Endodermal cell (in vitro differentiated cells): ENCODE measurements around the gene UBB. TPM values are rescaled to one million over a fixed set of nuclear protein-coding genes. Genes with fewer than 3 reads are reported as not detected.
"Not testable (repeated sequence)": the region's sequence is repeated elsewhere in the genome, so short reads cannot be mapped to it uniquely, and the experiment has no call there.

Experiments
- DNase-seq: peaks from one replicate; pipeline ENCODE4 v3.0.0-alpha.2; 2017
- H3K27ac ChIP-seq: 2 replicates; pipeline ENCODE4 v1.5.1; 2013; ENCODE audit warnings: mild to moderate bottlenecking, low read depth, low read length, moderate library complexity
- H3K27me3 ChIP-seq: 2 replicates; pipeline ENCODE4 v1.6.1; 2013; ENCODE audit warnings: mild to moderate bottlenecking, low read length, moderate library complexity; ENCODE audit not compliant: insufficient read depth, control insufficient read depth, poor library complexity, severe bottlenecking
- H3K36me3 ChIP-seq: 2 replicates; pipeline ENCODE4 v1.7.0; 2013; ENCODE audit warnings: mild to moderate bottlenecking, low read length, moderate library complexity; ENCODE audit not compliant: control insufficient read depth, insufficient read depth
- H3K4me1 ChIP-seq: one replicate; pipeline ENCODE4 v1.7.0; 2013; ENCODE audit warnings: low read length; ENCODE audit not compliant: control insufficient read depth, insufficient read depth
- H3K4me3 ChIP-seq: 2 replicates; pipeline ENCODE4 v1.5.1; 2013; ENCODE audit warnings: mild to moderate bottlenecking, low read length, moderate library complexity
- H3K9ac ChIP-seq: 2 replicates; pipeline ENCODE4 v1.6.1; 2013; ENCODE audit warnings: mild to moderate bottlenecking, low read length, moderate library complexity; ENCODE audit not compliant: poor library complexity, severe bottlenecking; ENCODE audit errors: extremely low read depth
- H3K9me3 ChIP-seq: 2 replicates; pipeline ENCODE4 v1.6.1; 2013; ENCODE audit warnings: mild to moderate bottlenecking, low read length, moderate library complexity; ENCODE audit not compliant: control insufficient read depth
- H3K27ac Mint-ChIP-seq: 2 replicates; pipeline ENCODE4 v1.8.0; 2020; ENCODE audit warnings: mixed read lengths
- H3K27me3 Mint-ChIP-seq: 2 replicates; pipeline ENCODE4 v1.8.0; 2021; ENCODE audit warnings: mild to moderate bottlenecking, mixed read lengths; ENCODE audit not compliant: insufficient read depth
- H3K36me3 Mint-ChIP-seq: 2 replicates; pipeline ENCODE4 v1.8.0; 2020; ENCODE audit warnings: low read depth, mixed read lengths
- H3K4me1 Mint-ChIP-seq: 2 replicates; pipeline ENCODE4 v1.8.0; 2020; ENCODE audit warnings: mixed read lengths
- H3K4me3 Mint-ChIP-seq: 2 replicates; pipeline ENCODE4 v1.8.0; 2020; ENCODE audit warnings: mild to moderate bottlenecking, moderate library complexity, mixed read lengths
- H3K9me3 Mint-ChIP-seq: 2 replicates; pipeline ENCODE4 v1.8.0; 2020; ENCODE audit warnings: mild to moderate bottlenecking, mixed read lengths
- WGBS, 2 experiments: methylation state at CpG; one replicate each; pipeline versions ENCODE4 v1.1.5 to v1.1.7; 2013; ENCODE audit warnings: missing lambda C conversion rate in 2 of 2, mixed read lengths in 1 of 2; ENCODE audit not compliant: insufficient coverage in 1 of 2, insufficient read length in 1 of 2; 5-methylcytosine and 5-hydroxymethylcytosine counted together
- total RNA-seq, 2 donors: library from RNA; stranded (reverse); fragmentation: NEBNext Ultra II Directional in 1 of 2; extraction: Animal tissue kit (Norgen Biotek cat#: 25700) in 1 of 2; gene quantifications; 2 replicates in 1 of 2; 3 replicates in 1 of 2; pipeline ENCODE4 v1.2.1, GENCODE V29; 2021
- TF ChIP-seq, protein P1 (sequence below): fragments of 200-600 bp; sonication (generic); conservative IDR thresholded peaks from 2 replicates; pipeline ENCODE4 v1.5.0; 2021; ENCODE audit warnings: antibody characterized with exemption, mild to moderate bottlenecking

The UBB gene
- total RNA-seq, 2 donors from 2014 or later = 1,658 to 1,721 TPM

DNA sequence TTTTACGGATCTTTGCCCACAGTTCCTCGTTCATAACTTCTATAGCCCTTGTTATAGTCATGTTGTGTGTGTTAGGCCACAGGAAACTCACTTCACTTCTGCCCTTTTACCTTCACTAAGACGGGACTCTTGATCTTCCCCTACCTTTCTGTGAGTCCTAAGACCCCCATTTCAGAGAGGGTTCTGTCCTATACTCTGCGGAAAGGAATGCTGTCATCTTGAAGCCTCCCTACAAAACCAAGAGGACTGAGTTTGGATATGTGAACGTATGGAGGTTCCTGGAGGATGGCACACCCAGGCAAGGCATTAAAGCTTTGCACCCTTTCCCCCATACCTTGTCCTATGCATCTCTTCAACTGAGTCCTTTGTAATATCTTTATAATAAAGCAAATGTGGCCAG, 3.7 kb downstream of the UBB start:
- no peaks in the 10 kb centered on the region for H3K27me3 ChIP-seq
- WGBS, 2 experiments = 95 to 97% methylated on average over 5 of the region's 5 CpGs
- TF ChIP-seq, protein P1, sequence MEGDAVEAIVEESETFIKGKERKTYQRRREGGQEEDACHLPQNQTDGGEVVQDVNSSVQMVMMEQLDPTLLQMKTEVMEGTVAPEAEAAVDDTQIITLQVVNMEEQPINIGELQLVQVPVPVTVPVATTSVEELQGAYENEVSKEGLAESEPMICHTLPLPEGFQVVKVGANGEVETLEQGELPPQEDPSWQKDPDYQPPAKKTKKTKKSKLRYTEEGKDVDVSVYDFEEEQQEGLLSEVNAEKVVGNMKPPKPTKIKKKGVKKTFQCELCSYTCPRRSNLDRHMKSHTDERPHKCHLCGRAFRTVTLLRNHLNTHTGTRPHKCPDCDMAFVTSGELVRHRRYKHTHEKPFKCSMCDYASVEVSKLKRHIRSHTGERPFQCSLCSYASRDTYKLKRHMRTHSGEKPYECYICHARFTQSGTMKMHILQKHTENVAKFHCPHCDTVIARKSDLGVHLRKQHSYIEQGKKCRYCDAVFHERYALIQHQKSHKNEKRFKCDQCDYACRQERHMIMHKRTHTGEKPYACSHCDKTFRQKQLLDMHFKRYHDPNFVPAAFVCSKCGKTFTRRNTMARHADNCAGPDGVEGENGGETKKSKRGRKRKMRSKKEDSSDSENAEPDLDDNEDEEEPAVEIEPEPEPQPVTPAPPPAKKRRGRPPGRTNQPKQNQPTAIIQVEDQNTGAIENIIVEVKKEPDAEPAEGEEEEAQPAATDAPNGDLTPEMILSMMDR = no peak
- Mint-ChIP-seq H3K4me3 (no peak overlapping the region), H3K27me3 (no peaks in the 10 kb centered on the region), H3K36me3 (peaks cover 29% of the 10 kb centered on the region), H3K4me1 (peaks cover 22% of the 10 kb centered on the region), H3K27ac (no peak overlapping the region), H3K9me3 (no peaks in the 10 kb centered on the region)
- peaks cover 25% of the 10 kb centered on the region for H3K36me3 ChIP-seq
- H3K4me3 ChIP-seq = no peak overlapping the region
- H3K4me1 ChIP-seq = no peaks in the 10 kb centered on the region
- no peak overlapping the region for H3K9ac ChIP-seq
- H3K27ac ChIP-seq = no peak overlapping the region
- H3K9me3 ChIP-seq = no peaks in the 10 kb centered on the region
- no peak for DNase-seq

DNA sequence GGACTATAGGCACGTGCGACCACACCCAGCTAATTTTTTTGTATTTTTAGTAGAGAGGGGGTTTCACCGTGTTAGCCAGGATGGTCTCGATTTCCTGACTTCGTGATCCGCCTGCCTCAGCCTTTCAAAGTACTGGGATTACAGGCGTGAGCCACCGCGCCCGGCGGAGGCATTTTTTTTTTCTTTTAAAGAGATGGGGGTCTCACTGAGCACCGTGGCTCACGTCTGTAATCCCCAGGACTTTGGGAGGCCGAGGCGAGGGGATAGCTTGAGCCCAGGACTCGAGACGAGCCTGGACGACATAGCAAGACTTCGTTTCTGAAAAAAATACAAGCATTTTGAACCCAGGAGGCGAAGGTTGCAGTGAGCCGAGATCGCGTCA, 5.2 kb downstream of the UBB start:
- Mint-ChIP-seq H3K27ac (peak overlapping the region; percentile 98), H3K36me3 (peaks cover 30% of the 10 kb centered on the region), H3K4me1 (peaks cover 22% of the 10 kb centered on the region), H3K4me3 (peak overlapping the region; percentile 83)
- Histone ChIP-seq H3K4me3 (peak overlapping the region; percentile 79), H3K36me3 (peaks cover 25% of the 10 kb centered on the region)
- not testable (repeated sequence) for H3K27me3 ChIP-seq, H3K27ac ChIP-seq, DNase-seq, H3K9me3 Mint-ChIP-seq, H3K4me1 ChIP-seq, H3K9ac ChIP-seq, H3K27me3 Mint-ChIP-seq, H3K9me3 ChIP-seq
- WGBS, 2 experiments = 78 to 82% methylated on average over 14 to 23 of the region's 23 CpGs

- Histone ChIP-seq H3K9ac (no peak overlapping the region), H3K36me3 (no peaks in the 10 kb centered on the region), H3K9me3 (no peaks in the 10 kb centered on the region), H3K27me3 (no peaks in the 10 kb centered on the region), H3K27ac (no peak overlapping the region), H3K4me1 (no peaks in the 10 kb centered on the region), H3K4me3 (no peak overlapping the region)
- Mint-ChIP-seq H3K9me3 (no peaks in the 10 kb centered on the region), H3K27me3 (no peaks in the 10 kb centered on the region), H3K4me3 (no peak overlapping the region), H3K36me3 (peaks cover 3% of the 10 kb centered on the region), H3K27ac (no peak overlapping the region), H3K4me1 (peaks cover 7% of the 10 kb centered on the region)
- 92 to 94% methylated on average over 5 to 13 of the region's 13 CpGs for WGBS, 2 experiments
- no peak for DNase-seq
- TF ChIP-seq, protein P1 = no peak
These were observed 10.6 kb downstream of the UBB start for GRCh38 chr17:16391451-16391850.

DNA sequence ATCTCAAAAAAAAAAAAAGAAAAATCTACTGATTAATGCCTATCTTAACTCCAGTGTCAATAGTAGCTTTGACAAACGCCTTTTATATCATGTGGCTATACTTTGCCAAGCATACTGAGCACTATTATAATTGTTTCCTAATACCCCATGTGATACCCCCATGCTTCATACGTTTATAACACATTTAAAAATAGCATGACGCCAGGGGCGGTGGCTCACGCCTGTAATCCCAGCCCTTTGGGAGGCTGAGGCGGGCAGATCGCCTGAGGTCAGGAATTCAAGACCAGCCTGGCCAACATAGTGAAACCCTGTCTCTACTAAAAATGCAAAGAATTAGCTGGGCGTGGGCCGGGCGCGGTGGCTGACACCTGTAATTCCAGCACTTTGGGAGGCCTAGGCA, 11.6 kb downstream of the UBB start:
- not testable (repeated sequence) for H3K4me3 Mint-ChIP-seq, H3K9me3 Mint-ChIP-seq, H3K27me3 ChIP-seq, H3K4me3 ChIP-seq, H3K36me3 Mint-ChIP-seq, H3K27me3 Mint-ChIP-seq, H3K9ac ChIP-seq, H3K27ac ChIP-seq, H3K27ac Mint-ChIP-seq, H3K9me3 ChIP-seq, H3K36me3 ChIP-seq, H3K4me1 ChIP-seq, DNase-seq
- 92 to 95% methylated on average over 10 to 11 of the region's 11 CpGs for WGBS, 2 experiments
- H3K4me1 Mint-ChIP-seq = peaks cover 12% of the 10 kb centered on the region

DNA sequence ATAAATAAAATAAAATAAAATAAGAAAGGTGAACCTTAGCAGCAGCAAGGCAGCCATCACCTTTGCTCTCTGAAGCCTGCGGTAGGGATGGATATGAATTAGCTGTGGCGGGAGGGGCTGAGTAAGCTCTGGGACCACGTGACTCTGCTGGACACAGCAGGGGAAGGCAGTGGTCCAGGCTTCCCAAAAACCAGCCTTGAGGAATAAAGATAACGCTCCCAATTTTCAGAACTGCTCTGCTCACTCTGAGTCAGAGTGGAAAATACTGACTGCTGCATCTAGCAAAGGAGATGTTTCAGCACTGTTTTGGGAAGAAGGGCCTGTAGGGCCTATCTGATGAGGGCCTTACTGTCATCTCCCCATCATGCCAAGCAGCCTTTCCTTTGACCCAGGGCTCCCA, 15.0 kb downstream of the UBB start:
- H3K4me3 Mint-ChIP-seq, H3K36me3 ChIP-seq, H3K36me3 Mint-ChIP-seq, H3K27ac Mint-ChIP-seq, H3K27me3 Mint-ChIP-seq, H3K27me3 ChIP-seq, H3K4me1 ChIP-seq, H3K9me3 ChIP-seq, H3K9me3 Mint-ChIP-seq, H3K9ac ChIP-seq, DNase-seq, H3K4me3 ChIP-seq, H3K27ac ChIP-seq: not testable (repeated sequence)
- 72 to 80% methylated on average over 1 to 4 of the region's 4 CpGs for WGBS, 2 experiments
- H3K4me1 Mint-ChIP-seq = peaks cover 21% of the 10 kb centered on the region

- not testable (repeated sequence) for H3K27ac Mint-ChIP-seq, H3K27me3 ChIP-seq, H3K36me3 ChIP-seq, H3K36me3 Mint-ChIP-seq, H3K9me3 Mint-ChIP-seq, H3K4me1 ChIP-seq, DNase-seq, H3K4me3 Mint-ChIP-seq, H3K9me3 ChIP-seq, H3K4me3 ChIP-seq, H3K9ac ChIP-seq, H3K27ac ChIP-seq, H3K27me3 Mint-ChIP-seq
- WGBS, 2 experiments = 81 to 95% methylated on average over 2 of the region's 2 CpGs
- peaks cover 21% of the 10 kb centered on the region for H3K4me1 Mint-ChIP-seq
These were observed 15.8 kb downstream of the UBB start for GRCh38 chr17:16396693-16397092.
